Stimulated activated CD8-positive, alpha-beta memory T cell treated with anti-CD3 and anti-CD28 coated beads, Interleukin-12 subunit alpha, Interleukin-12 subunit beta, amount 100 ng/mL, for 1 hour (primary cell): ENCODE results near the gene TEX13B.

Source experiments
- DNase-seq: peaks from one replicate; pipeline ENCODE4 v3.0.0-alpha.2; 2020; ENCODE audit warnings: low read depth

TEX13B gene

DNA sequence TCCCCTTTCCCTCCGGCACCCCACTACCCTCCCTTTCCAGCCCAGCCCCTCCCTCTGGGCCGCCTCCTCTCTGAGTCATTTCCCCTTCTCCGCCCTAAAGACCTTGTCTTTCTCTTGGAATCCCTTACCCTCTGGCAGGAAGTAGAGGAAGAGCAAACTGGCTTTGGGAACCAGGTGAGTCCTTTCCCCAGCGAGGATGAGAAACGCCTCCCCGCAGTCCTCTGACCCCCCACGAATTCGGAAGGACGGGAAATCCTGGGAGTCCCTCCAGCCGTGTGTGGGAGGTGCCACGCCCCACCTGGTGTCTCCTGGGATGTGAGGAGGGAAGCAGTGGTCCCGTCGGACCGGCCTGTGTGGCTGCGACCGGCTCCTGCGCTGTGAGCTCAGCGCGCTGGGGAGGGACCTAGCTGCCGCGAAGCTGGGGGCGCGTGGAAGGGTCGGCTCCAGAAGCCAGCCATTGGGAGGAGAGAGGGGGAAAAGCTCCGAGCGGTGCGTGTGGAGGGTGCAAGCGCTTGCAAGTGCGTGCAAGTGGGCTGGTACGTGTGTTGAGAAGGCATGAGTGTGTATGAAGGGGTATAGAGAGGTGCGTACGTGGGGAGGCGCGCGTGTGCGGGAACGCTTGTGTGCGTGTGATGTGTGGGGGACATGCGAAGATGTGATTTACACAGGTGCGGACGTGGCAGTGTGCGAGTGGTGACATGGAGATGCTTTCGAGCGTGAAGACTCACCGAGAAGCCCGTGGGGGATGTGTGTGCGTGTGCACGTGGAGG is 46.3 kb downstream of the TEX13B start:
- DNase-seq, result no peak

DNA sequence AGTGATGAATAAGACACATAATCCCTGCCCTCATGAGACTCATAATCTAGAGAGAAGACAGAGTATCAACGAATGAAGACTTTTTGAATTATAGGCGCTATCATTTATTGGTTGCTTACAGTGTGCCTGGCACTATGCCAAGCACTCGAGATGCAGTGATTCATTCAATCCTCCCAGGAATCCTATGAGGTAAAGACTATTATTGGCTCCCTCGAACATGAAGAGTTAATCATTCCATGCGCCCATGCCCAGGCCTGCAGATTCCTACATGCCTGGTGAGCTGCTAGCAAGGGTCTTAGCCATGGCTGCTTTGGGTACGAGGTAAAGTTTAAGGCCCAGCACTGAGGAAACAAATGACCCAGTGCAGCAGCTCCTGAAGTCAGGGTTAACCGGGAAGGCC is 47.0 kb downstream of the TEX13B start:
- DNase-seq, result no peak

DNA sequence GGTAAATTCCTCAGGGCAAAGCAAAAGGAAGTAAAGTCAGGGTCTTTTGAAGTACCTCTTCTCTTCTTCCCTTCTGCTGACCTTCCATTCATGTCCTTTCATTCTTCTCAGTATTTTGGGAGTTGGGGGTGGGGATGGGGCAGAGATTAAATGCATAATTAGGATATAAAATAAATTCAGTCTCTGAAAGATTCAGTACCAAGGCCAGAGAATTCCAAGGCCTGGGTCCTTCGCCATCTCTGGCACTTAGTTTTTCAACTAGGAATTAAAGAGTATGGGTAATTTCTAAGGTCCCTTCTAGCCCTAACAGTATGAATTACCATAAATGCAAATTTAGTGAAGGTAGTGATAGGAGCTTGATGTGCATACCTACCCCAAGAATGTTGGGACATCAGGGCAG is 47.9 kb downstream of the TEX13B start:
- DNase-seq, result no peak
